Measurements from ENCODE around the gene RASSF8.

DNA sequence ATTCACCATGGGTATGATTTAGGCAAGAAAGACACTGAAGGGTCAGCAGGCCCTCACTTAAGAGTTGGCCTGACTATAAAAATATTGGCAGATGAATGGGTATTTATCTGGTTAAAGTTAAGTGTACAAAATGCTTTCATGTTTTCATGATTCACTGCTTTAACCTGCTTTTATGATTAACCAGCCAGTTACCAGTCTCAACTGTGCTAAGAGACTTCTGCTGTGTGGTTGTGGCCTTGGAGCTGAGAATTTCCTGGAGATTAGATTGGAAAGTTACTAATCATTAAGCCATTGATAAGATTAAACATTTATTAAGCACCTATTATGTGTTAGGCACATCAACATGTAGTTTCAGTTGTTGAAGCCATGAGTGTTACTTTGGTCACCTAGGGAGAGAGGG is 68.9 kb downstream of the RASSF8 start:
- TF ChIP-seq, protein P1, sequence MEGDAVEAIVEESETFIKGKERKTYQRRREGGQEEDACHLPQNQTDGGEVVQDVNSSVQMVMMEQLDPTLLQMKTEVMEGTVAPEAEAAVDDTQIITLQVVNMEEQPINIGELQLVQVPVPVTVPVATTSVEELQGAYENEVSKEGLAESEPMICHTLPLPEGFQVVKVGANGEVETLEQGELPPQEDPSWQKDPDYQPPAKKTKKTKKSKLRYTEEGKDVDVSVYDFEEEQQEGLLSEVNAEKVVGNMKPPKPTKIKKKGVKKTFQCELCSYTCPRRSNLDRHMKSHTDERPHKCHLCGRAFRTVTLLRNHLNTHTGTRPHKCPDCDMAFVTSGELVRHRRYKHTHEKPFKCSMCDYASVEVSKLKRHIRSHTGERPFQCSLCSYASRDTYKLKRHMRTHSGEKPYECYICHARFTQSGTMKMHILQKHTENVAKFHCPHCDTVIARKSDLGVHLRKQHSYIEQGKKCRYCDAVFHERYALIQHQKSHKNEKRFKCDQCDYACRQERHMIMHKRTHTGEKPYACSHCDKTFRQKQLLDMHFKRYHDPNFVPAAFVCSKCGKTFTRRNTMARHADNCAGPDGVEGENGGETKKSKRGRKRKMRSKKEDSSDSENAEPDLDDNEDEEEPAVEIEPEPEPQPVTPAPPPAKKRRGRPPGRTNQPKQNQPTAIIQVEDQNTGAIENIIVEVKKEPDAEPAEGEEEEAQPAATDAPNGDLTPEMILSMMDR (IDR thresholded peaks at IDR 0.05), result no peak
- TF ChIP-seq POLR2A (IDR thresholded peaks at IDR 0.05; ENCODE audit: low read depth), result no peak

Data from esophagus muscularis mucosa (tissue), 3 donors.